GM11168 (cell line): Measurements from ENCODE around the gene RNASE4.
"Not testable (repeated sequence)": the region's sequence is repeated elsewhere in the genome, so short reads cannot be mapped to it uniquely, and the experiment has no call there.

Experiments used
- in situ Hi-C: fragments of 300-500 bp; cut with MboI; formaldehyde crosslinking; loops from one replicate; pipeline ENCODE4 v1.12.0; 2022; ENCODE audit warnings: low sequenced_read_pairs; ENCODE audit not compliant: unreplicated experiment

The RNASE4 gene

DNA sequence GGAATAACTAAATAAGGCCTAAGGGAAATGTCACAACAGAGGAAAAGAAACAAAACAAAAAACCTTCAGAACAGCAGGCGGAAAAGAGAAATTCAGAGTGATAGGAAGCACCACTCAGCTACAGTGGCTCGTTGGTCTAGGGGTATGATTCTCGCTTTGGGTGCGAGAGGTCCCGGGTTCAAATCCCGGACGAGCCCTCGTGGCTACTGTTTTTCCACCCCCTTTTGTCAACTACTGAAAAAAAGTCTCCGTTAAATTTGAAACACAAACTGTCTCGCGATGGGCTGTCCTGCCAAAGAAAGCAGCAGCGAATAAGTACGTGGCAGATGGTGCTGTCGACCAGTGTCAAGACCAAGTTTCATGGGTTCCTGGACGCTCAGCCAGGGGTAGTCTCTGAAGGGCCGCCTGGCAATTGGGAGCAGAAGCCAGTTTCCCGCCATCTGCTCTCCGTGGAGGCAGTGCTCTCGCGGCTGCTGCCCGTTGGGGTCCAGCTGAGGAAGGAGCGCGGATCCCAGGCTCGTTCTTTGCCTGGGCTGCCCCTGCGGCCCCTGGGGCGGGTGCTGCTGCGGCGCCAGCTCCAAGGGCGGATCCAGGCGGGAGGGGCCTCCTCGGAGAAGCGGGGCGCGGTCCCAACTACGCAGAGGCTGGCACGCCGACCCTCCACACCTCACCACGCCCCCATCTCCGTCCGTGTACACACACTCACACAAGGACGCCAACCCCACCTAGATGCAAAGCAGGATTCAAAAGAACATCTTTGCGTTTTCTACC is at the start of gene RNASE4:
Gene RNASE4, plus strand, starts transcription at position 670 of the 771 bp plus-strand sequence. CDS start 14,812 bp downstream, outside the sequence.
- in situ Hi-C loops, result loop anchor here (10.0 kb wide), 1 partner anchor 349 kb away; the partner anchor contains the start of gene CCNB1IP1

DNA sequence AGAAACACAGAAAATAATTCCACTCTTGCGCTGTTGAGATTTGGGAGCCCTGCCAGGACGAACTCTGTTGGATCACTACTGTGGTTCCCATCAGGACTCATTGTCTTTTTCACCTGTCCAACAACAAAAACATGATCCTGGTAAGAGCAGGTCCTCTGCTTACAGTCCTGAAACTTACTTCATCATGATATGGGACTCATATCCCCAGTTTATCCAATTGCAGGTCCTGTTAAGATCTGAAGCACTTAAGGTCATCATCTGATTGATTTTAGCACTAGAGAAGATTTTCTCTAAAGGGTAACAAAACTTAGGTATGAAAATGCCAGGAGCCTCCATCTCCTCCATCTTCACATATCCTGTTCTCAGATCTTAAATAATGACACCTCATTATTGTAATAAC is 42.8 kb upstream of the RNASE4 start, which contains the start of gene OR6S1:
Gene OR6S1, minus strand, starts transcription at position 101 of the 400 bp plus-strand sequence. Its CDS starts 0 bp downstream, at position 101.
- in situ Hi-C loops, result no loop called here

GRCh38 chr14:20642182-20642581 is 42.2 kb upstream of the RNASE4 start:
- in situ Hi-C loops, result no loop called here

- in situ Hi-C loops, result not testable (repeated sequence)
Observed at GRCh38 chr14:20642755-20643154, 41.6 kb upstream of the RNASE4 start.

- in situ Hi-C loops, result no loop called here
Observed at GRCh38 chr14:20644520-20644919, 39.8 kb upstream of the RNASE4 start.

DNA sequence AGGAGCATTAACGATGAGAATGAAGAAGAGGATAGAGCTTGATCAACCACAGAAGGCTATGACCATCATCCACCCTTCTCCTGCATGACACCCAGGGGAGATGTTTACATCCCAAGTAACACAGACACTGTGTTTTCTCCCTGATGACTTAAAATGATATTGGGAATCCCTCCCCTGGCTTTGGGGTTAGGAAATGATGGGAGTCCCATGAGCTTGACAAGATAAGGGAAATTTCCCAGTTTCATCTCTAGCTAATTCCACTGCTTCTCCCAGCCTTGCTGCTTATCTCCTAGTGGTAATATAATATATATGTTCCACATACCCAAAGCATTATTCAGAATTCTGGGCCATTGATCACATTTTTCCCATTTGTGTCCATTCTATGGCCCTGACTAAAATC is 38.9 kb upstream of the RNASE4 start:
- in situ Hi-C loops, result no loop called here

GRCh38 chr14:20652996-20653975 is 31.1 kb upstream of the RNASE4 start:
- in situ Hi-C loops, result no loop called here

DNA sequence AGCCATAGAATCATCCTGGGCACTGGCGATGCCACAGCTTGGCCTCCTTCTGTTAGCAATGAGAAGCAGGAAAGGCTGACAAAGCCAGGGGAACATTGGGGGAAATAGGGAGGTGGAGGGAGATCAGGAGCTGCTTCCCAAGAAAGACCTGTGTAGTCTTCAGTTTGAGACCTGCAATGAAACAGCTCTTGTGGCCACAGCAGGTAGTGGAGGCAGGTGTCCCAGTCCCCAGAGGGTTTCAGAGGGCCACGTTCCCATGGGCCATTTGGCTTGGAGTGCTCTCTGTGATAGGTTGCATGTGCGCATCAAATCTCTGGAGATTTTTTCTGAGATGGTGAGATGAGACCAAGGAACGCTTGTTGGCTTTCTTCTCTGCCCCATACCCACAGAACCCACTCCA is 28.5 kb upstream of the RNASE4 start:
- in situ Hi-C loops, result no loop called here

GRCh38 chr14:20656274-20656673 is 28.1 kb upstream of the RNASE4 start:
- in situ Hi-C loops, result no loop called here

DNA sequence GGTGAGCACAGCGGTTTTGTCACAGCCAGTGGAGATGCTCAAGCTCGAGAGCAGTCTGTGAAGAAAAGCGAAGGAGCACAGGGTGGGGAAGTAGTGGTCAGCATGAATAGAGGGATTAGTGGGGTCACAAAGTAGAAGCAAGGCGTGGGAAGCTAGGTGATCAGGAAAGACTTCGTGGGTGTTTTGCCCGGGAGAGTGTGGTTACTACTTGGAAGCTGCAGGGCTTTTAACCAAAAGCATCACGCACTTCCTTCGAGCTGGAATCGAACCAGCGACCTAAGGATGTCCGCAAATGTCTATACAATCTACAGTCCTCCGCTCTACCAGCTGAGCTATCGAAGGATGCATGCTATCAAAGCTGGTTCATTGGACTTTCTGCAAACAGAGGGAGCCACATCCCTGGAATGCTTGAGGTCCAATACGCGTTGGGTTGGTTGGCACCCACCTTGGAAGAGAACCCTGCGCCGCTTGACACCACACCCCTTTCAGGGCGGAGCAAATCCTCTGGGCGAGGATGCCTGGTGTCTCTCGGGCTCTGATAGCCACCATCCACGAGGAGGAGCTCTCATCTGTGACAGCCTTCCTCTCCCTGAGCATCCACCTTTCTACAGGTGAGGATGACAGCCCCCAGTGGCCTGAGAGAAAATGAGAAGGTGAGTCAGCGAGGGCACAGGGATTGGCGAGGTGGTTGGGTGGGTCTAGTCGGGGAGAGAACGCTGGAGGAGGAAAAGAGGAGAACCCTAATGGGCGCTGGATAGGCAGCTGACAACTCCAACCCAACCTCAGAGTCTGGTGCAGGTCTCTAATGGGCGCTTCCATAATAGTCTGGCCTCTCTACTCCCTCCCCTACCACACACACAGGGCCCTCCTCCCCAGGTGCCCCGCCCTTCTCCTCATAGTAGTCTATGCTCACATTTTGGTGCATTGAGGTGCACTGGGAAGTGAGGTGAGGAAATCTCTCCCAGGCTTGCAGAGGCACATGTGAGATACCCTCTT is 26.8 kb upstream of the RNASE4 start:
- in situ Hi-C loops, result no loop called here

DNA sequence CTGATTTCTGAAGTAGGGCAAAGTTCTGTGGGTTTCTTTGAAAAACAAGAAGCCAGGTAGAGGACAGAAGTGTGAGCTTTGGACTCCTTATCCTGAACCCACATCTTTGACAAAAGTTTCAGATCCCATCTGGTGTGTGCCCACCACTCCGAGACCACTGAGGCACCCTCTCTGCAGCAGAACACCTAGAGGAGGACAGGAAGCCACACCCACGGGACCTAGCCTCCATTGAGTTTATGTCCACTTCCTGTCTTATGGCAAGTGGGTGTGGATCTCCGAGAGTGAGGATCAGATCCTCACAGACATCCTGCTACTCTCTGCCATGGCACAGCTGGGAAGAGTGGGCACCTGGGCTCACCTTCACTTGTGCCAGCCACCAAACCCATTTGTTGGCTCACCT is 26.1 kb upstream of the RNASE4 start:
- in situ Hi-C loops, result no loop called here

DNA sequence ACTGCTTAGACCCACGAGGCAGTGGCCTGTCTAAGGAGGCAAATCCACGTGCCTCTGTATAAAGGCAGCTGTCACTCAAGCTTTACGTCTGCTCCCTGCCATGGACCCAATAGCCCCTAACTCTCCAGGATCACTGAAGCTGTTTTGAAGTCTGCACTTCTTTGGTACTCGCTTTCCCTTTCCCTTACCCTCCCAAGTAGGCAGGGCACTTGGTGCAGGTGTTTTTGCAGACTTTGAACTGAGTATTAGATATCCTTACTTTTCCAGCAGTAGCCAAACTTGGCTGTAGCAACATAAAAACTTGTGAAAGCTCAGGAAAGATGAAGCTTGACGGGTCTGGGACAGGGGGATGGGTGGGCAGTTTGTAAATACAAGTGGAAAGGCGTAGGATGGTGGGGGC is 25.0 kb upstream of the RNASE4 start:
- in situ Hi-C loops, result no loop called here

- in situ Hi-C loops, result no loop called here
Observed at GRCh38 chr14:20659813-20660395, 24.5 kb upstream of the RNASE4 start.

GRCh38 chr14:20661197-20661596 is 23.2 kb upstream of the RNASE4 start:
- in situ Hi-C loops, result no loop called here

- in situ Hi-C loops, result no loop called here
Observed at GRCh38 chr14:20662968-20663732, 21.2 kb upstream of the RNASE4 start.

DNA sequence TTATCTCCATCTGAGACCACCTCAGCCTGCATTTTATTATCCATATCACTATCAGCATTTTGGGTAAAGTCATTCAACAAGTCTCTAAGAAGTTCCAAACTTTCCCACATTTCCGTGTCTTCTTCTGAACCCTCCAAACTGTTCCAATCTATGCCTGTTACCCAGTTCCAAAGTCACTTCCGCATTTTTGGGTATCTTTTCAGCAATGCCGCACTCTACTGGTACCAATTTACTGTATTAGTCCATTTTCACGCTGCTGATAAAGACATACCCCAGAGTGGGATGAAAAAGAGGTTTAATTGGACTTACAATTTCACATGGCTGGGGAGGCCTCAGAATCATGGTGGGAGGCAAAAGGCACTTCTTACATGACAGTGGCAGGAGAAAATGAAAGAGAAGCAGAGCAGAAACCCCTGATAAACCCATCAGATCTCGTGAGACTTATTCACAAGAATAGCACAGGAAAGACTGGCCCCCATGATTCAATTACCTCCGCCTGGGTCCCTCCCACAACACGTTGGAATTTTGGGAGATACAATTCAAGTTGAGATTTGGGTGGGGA is 17.9 kb upstream of the RNASE4 start:
- in situ Hi-C loops, result not testable (repeated sequence)

- in situ Hi-C loops, result no loop called here
Observed at GRCh38 chr14:20667957-20668356, 16.4 kb upstream of the RNASE4 start.

- in situ Hi-C loops, result no loop called here
Observed at GRCh38 chr14:20668969-20669368, 15.4 kb upstream of the RNASE4 start.
